ENCODE results near the gene DTWD1. TPM values are rescaled to one million over a fixed set of nuclear protein-coding genes. Genes with fewer than 3 reads are reported as not detected.
"Not testable (repeated sequence)": the region's sequence is repeated elsewhere in the genome, so short reads cannot be mapped to it uniquely, and the experiment has no call there.

DTWD1 gene
- total and polyA plus RNA-seq, 12 donors, result 11.7 to 45.7 (median 22.2) TPM

DNA sequence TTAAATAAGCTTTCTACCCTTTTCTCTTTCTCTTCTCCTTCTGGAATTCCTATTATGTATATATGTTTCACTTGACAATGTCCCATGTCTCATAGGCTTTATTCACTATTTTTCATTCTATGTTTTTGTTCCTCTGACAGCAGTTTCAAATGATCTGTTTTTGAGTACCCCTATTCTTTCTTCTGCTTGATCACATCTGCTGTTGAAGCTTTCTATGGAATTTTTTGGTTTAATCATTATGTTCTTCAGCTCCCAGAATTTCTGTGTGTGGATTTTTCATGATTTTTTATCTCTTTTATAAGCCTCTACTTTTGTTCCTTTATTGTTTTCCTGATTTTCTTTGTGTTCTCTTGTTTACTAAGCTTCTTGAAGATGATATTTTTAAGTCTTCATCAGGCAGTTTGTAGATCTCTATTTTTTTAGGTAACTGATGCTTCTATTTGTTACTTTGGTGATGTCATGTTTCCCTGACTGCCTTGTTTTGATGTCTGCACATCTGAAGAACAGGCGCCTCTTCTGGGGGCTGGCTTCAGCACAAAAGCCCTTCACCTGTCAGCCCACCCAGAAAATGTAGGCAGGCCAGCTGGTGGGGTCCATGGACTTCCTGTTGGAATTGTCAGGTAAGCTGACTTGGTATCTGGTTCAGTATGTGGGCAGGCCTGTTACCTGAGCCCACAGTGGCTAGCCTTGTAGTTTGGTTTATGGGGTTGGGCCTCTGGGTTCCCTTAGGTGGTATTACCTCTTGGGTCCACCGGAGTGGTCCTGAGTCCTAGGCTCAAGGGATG is 16.0 kb upstream of the DTWD1 start:
- Histone ChIP-seq H3K4me3 (no peak overlapping the region), H3K27ac (no peak overlapping the region), H3K36me3 (replicated peaks in 1 of 2) (no peaks in the 10 kb centered on the region), H3K27me3 (no peaks in the 10 kb centered on the region), H3K9me3 (replicated peaks in 1 of 3) (peaks cover 0 to 11% (median 0%) of the 10 kb centered on the region in 3 donors), H3K4me1 (replicated peaks in 1 of 2) (no peaks in the 10 kb centered on the region)
- no peak for TF ChIP-seq POLR2A (IDR thresholded peaks at IDR 0.05)
- TF ChIP-seq, protein P1, sequence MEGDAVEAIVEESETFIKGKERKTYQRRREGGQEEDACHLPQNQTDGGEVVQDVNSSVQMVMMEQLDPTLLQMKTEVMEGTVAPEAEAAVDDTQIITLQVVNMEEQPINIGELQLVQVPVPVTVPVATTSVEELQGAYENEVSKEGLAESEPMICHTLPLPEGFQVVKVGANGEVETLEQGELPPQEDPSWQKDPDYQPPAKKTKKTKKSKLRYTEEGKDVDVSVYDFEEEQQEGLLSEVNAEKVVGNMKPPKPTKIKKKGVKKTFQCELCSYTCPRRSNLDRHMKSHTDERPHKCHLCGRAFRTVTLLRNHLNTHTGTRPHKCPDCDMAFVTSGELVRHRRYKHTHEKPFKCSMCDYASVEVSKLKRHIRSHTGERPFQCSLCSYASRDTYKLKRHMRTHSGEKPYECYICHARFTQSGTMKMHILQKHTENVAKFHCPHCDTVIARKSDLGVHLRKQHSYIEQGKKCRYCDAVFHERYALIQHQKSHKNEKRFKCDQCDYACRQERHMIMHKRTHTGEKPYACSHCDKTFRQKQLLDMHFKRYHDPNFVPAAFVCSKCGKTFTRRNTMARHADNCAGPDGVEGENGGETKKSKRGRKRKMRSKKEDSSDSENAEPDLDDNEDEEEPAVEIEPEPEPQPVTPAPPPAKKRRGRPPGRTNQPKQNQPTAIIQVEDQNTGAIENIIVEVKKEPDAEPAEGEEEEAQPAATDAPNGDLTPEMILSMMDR (IDR thresholded peaks at IDR 0.05), result no peak
- intact Hi-C loops (cut with DNase I), result no loop called here
- WGBS, 4 donors, result 91 to 100% (median 99%) methylated on average over 1 to 2 of the region's 2 CpGs
- DNase-seq, result no peak

DNA sequence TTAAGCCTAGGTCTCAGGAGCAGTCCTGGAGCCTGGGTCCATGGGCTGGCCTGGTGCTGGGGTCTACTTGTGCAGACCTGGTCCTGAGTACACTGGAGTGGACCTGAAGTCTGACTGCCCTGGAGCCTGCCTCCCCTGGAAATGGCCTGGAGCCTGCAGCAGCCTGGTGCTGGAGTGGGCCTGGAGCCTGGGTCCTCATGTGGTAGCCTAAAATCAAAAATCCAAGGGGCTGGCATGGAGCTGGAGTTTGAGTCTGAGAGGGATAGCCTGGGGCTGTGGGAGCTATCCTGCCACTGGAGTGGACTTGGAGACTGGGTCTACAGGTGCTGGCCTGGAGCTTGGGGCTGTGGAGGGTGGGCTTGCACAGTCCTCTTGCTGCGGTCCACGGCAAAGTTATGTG is 15.3 kb upstream of the DTWD1 start:
- intact Hi-C loops (cut with DNase I), result no loop called here
- no peak overlapping the region for H3K4me3 ChIP-seq
- DNase-seq, result no peak
- TF ChIP-seq POLR2A (IDR thresholded peaks at IDR 0.05), result no peak
- TF ChIP-seq, protein P1 (IDR thresholded peaks at IDR 0.05), result no peak
- no peaks in the 10 kb centered on the region for H3K36me3 ChIP-seq (replicated peaks in 1 of 2)
- 94 to 100% (median 96%) methylated on average over 2 of the region's 2 CpGs for WGBS, 4 donors
- no peaks in the 10 kb centered on the region for H3K27me3 ChIP-seq
- H3K27ac ChIP-seq, result no peak overlapping the region
- peaks cover 0 to 7% (median 0%) of the 10 kb centered on the region in 3 donors for H3K9me3 ChIP-seq (replicated peaks in 1 of 3)
- H3K4me1 ChIP-seq (replicated peaks in 1 of 2), result no peaks in the 10 kb centered on the region

DNA sequence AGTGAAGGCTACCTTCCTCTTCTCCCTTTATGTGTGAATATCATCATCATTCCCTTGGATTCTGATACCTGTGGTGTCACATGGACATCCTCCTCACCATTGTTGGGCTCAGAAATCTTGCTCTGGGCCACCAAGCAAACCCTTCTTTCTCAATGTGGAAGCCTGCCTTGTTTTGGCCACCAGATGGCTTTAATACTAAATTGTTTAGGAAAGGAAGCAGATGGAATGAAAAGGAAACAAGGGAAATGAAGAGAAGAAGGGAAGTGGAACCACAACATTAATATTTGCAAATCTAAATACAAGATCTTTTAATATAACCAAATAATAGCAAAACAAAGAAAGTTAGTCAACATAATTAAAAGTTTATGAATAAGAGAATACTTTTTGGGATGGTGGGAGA is 14.3 kb upstream of the DTWD1 start:
- Histone ChIP-seq H3K9me3 (replicated peaks in 1 of 3) (no peaks in the 10 kb centered on the region), H3K4me1 (replicated peaks in 1 of 2) (no peaks in the 10 kb centered on the region), H3K36me3 (replicated peaks in 1 of 2) (no peaks in the 10 kb centered on the region), H3K27me3 (no peaks in the 10 kb centered on the region), H3K27ac (no peak overlapping the region), H3K4me3 (no peak overlapping the region)
- TF ChIP-seq, protein P1 (IDR thresholded peaks at IDR 0.05), result no peak
- no peak for TF ChIP-seq POLR2A (IDR thresholded peaks at IDR 0.05)
- DNase-seq, result no peak
- intact Hi-C loops (cut with DNase I), result no loop called here

DNA sequence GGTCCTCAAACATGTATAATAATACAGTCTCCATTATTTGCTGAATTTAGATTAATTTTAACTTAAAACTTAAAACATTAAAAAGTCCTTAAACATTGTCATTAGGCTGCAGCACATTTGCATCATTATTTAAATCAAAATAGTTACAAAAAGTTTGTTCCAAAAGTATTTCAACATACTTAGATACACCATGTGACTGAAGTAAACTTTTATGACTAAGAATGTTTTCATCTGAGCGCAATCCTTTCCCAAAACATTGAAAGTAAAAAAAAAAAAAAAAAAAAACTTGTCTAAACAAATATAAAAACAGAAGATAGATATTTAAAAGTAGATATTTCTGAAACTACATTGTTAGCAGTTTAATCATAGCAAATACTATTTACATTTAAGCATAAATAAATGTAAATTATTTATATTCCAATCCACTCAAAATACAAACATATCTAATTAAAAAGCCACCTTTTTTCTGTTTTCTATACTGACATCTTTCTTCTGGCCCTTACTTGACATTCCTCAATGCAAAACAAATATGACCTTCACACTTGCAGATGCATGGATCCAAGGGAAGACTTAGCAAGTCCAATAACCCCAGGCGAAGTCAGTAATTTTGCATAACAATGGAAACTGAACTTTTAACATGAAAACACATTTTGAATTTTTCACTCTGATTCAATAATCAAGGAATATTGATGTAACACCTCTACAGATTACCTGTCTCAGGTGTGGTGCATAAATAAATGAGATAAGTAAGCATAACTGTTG is 10.5 kb upstream of the DTWD1 start:
- H3K4me1 ChIP-seq (replicated peaks in 1 of 2), result no peaks in the 10 kb centered on the region
- no peak overlapping the region for H3K4me3 ChIP-seq
- 86 to 91% (median 88%) methylated on average over 2 of the region's 2 CpGs for WGBS, 4 donors
- TF ChIP-seq, protein P1 (IDR thresholded peaks at IDR 0.05), result no peak
- TF ChIP-seq POLR2A (IDR thresholded peaks at IDR 0.05), result no peak
- H3K27ac ChIP-seq, result no peak overlapping the region
- no peaks in the 10 kb centered on the region for H3K27me3 ChIP-seq
- no peaks in the 10 kb centered on the region for H3K9me3 ChIP-seq (replicated peaks in 1 of 3)
- intact Hi-C loops (cut with DNase I), result no loop called here
- no peaks in the 10 kb centered on the region for H3K36me3 ChIP-seq (replicated peaks in 1 of 2)
- DNase-seq, result no peak

DNA sequence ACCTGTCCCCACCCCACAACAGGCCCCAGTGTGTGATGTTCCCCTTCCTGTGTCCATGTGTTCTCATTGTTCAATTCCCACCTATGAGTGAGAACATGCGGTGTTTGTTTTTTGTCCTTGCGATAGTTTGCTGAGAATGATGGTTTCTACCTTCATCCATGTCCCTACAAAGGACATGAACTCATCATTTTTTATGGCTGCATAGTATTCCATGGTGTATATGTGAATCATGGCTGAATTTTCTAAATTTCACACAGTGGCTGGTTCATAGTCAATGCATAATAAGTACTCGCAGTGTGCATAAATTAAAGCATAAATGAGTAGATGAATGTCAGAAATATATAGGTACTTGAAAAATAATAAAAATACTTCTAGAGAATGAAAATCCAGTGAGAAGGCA is 8.6 kb upstream of the DTWD1 start:
- H3K9me3 ChIP-seq (replicated peaks in 1 of 3); intact Hi-C loops (cut with DNase I); H3K4me1 ChIP-seq (replicated peaks in 1 of 2); H3K36me3 ChIP-seq (replicated peaks in 1 of 2); DNase-seq; H3K27ac ChIP-seq; H3K4me3 ChIP-seq; H3K27me3 ChIP-seq: not testable (repeated sequence)
- 96 to 99% (median 98%) methylated on average over 3 of the region's 3 CpGs for WGBS, 4 donors
